ENCODE measurements around the gene ENOX2. TPM values are rescaled to one million over a fixed set of nuclear protein-coding genes. Genes with fewer than 3 reads are reported as not detected.

The ENOX2 gene
- total RNA-seq, 1 experiment from 2014 or later, result 11.4 TPM

- Histone ChIP-seq H3K36me3 (ENCODE audit: control insufficient read depth, insufficient read depth, low read length) (no peaks in the 10 kb centered on the region), H3K4me1 (no peaks in the 10 kb centered on the region), H3K4me3 (ENCODE audit: low read depth, low read length) (no peak overlapping the region), H3K9me3 (no peaks in the 10 kb centered on the region), H3K27me3 (replicated peaks; ENCODE audit: control insufficient read depth, insufficient read depth, low read length) (no peaks in the 10 kb centered on the region)
- ChIA-PET CTCF (no interaction called here), POLR2A (no interaction called here)
- Mint-ChIP-seq H3K4me3 (ENCODE audit: unreplicated experiment) (no peak overlapping the region), H3K9me3 (ENCODE audit: unreplicated experiment) (no peaks in the 10 kb centered on the region), H3K36me3 (ENCODE audit: insufficient read depth, unreplicated experiment) (no peaks in the 10 kb centered on the region), H3K27me3 (ENCODE audit: insufficient read depth, unreplicated experiment) (no peaks in the 10 kb centered on the region), H3K27ac (ENCODE audit: unreplicated experiment) (no peak overlapping the region), H3K4me1 (ENCODE audit: low read depth, unreplicated experiment) (peaks cover 6% of the 10 kb centered on the region)
- intact Hi-C loops (cut with micrococcal nuclease; ENCODE audit: unreplicated experiment), result no loop called here
- TF ChIP-seq CTCF (IDR thresholded peaks at IDR 0.05; ENCODE audit: insufficient read depth in 1 of 2, low read depth in 1 of 2, low read length in 1 of 2, severe bottlenecking in 1 of 2, unreplicated experiment in 1 of 2), result no peak
- no peak for DNase-seq
- no TSS peak for BruUV-seq (replicated peaks)
Observed at GRCh38 chrX:130771648-130772047, 131.4 kb downstream of the ENOX2 start.

- no TSS peak for BruUV-seq (replicated peaks)
- Histone ChIP-seq H3K9me3 (no peaks in the 10 kb centered on the region), H3K4me3 (ENCODE audit: low read depth, low read length) (no peak overlapping the region), H3K27me3 (replicated peaks; ENCODE audit: control insufficient read depth, insufficient read depth, low read length) (no peaks in the 10 kb centered on the region), H3K4me1 (no peaks in the 10 kb centered on the region), H3K36me3 (ENCODE audit: control insufficient read depth, insufficient read depth, low read length) (no peaks in the 10 kb centered on the region)
- no peaks in the 10 kb centered on the region for H3K27me3 Mint-ChIP-seq (ENCODE audit: insufficient read depth, unreplicated experiment)
- no peak overlapping the region for H3K27ac Mint-ChIP-seq (ENCODE audit: unreplicated experiment)
- no peak for DNase-seq
- no peak for TF ChIP-seq CTCF (IDR thresholded peaks at IDR 0.05; ENCODE audit: insufficient read depth in 1 of 2, low read depth in 1 of 2, low read length in 1 of 2, severe bottlenecking in 1 of 2, unreplicated experiment in 1 of 2)
- POLR2A ChIA-PET, result no interaction called here
- H3K9me3 Mint-ChIP-seq (ENCODE audit: unreplicated experiment), result no peaks in the 10 kb centered on the region
- peaks cover 6% of the 10 kb centered on the region for H3K4me1 Mint-ChIP-seq (ENCODE audit: low read depth, unreplicated experiment)
- no peak overlapping the region for H3K4me3 Mint-ChIP-seq (ENCODE audit: unreplicated experiment)
- intact Hi-C loops (cut with micrococcal nuclease; ENCODE audit: unreplicated experiment), result no loop called here
- H3K36me3 Mint-ChIP-seq (ENCODE audit: insufficient read depth, unreplicated experiment), result no peaks in the 10 kb centered on the region
- CTCF ChIA-PET, result no interaction called here
Observed at GRCh38 chrX:130771230-130771629, 131.8 kb downstream of the ENOX2 start.

GRCh38 chrX:130770615-130771014 is 132.4 kb downstream of the ENOX2 start:
- peaks cover 6% of the 10 kb centered on the region for H3K4me1 Mint-ChIP-seq (ENCODE audit: low read depth, unreplicated experiment)
- ChIA-PET CTCF (interaction anchor here (0.6 kb wide), 1 partner anchor 153 kb away, joined by 3 read pairs; no protein-coding TSS in a partner anchor), POLR2A (no interaction called here)
- Histone ChIP-seq H3K9me3 (no peaks in the 10 kb centered on the region), H3K4me1 (no peaks in the 10 kb centered on the region), H3K27me3 (replicated peaks; ENCODE audit: control insufficient read depth, insufficient read depth, low read length) (no peaks in the 10 kb centered on the region), H3K36me3 (ENCODE audit: control insufficient read depth, insufficient read depth, low read length) (no peaks in the 10 kb centered on the region), H3K4me3 (ENCODE audit: low read depth, low read length) (no peak overlapping the region)
- no peak overlapping the region for H3K4me3 Mint-ChIP-seq (ENCODE audit: unreplicated experiment)
- DNase-seq, result no peak
- no peaks in the 10 kb centered on the region for H3K9me3 Mint-ChIP-seq (ENCODE audit: unreplicated experiment)
- no TSS peak for BruUV-seq (replicated peaks)
- H3K27me3 Mint-ChIP-seq (ENCODE audit: insufficient read depth, unreplicated experiment), result no peaks in the 10 kb centered on the region
- intact Hi-C loops (cut with micrococcal nuclease; ENCODE audit: unreplicated experiment), result no loop called here
- no peak overlapping the region for H3K27ac Mint-ChIP-seq (ENCODE audit: unreplicated experiment)
- no peaks in the 10 kb centered on the region for H3K36me3 Mint-ChIP-seq (ENCODE audit: insufficient read depth, unreplicated experiment)
- no peak for TF ChIP-seq CTCF (IDR thresholded peaks at IDR 0.05; ENCODE audit: insufficient read depth in 1 of 2, low read depth in 1 of 2, low read length in 1 of 2, severe bottlenecking in 1 of 2, unreplicated experiment in 1 of 2)
